Fibroblast of gingiva (primary cell): Measurements from ENCODE around the gene NDUFB3.
A peak's percentile ranks its signal among the peaks of the same experiment; 100 is the strongest.

Source experiments
- DNase-seq: peaks from one replicate; pipeline ENCODE4 v3.0.0-alpha.2; 2011; ENCODE audit warnings: low read depth

The NDUFB3 gene

GRCh38 chr2:201128933-201129505 is 57.2 kb downstream of the NDUFB3 start:
- DNase-seq: no peak

GRCh38 chr2:201130524-201131186 is 58.9 kb downstream of the NDUFB3 start:
- peak; percentile 75 for DNase-seq

GRCh38 chr2:201132518-201132917 is 60.7 kb downstream of the NDUFB3 start:
- DNase-seq: no peak
